HFF-Myc (cell line): ENCODE results near the gene ZNF506.

Source experiments
- DNase-seq: peaks from one replicate; pipeline ENCODE4 v3.0.0-alpha.2; 2011; ENCODE audit warnings: low read depth; ENCODE audit errors: extremely low read depth
- H3K4me3 ChIP-seq: replicated peaks from 2 replicates; pipeline ENCODE4 v1.5.1; 2011; ENCODE audit warnings: low read depth, mild to moderate bottlenecking, control low read depth, low read length
- TF ChIP-seq, protein P1 (sequence below): IDR thresholded peaks from 2 replicates; pipeline ENCODE4 v1.5.1; 2012; ENCODE audit warnings: mild to moderate bottlenecking, low read depth, low read length, control low read depth; ENCODE audit errors: missing control alignments

ZNF506 gene

DNA sequence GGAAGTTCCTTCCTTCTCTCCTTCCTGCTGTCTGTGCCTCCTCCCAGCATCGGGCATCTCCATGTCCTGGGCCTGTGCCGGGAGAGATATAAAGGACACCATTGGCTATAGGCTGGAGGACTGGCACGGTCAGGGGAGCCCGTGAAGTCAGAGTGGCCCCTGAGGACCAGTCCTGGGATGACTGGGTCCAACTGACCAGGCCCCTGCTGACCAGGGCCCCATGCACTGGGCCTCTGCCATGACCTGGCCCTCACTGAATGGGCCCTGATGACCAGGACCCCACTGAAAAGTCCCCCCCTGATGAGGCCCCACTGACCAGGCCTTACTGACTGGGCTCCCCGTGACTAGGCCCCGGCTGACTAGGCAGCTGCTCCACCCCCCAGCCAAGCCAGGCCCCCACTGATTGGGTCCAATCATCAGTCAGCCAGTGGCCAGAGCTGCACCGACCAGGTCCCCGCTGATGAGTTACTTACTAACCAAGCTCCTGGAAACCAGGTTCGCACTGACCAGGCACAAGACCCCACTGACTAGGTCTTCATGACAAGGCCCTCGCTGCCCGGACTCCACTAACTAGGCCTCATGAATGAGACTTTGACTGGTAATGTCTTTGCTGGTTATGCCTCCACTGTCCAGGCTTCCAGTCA, 68.7 kb downstream of the ZNF506 start:
- no peak overlapping the region for H3K4me3 ChIP-seq
- no peak for DNase-seq
- TF ChIP-seq, protein P1, sequence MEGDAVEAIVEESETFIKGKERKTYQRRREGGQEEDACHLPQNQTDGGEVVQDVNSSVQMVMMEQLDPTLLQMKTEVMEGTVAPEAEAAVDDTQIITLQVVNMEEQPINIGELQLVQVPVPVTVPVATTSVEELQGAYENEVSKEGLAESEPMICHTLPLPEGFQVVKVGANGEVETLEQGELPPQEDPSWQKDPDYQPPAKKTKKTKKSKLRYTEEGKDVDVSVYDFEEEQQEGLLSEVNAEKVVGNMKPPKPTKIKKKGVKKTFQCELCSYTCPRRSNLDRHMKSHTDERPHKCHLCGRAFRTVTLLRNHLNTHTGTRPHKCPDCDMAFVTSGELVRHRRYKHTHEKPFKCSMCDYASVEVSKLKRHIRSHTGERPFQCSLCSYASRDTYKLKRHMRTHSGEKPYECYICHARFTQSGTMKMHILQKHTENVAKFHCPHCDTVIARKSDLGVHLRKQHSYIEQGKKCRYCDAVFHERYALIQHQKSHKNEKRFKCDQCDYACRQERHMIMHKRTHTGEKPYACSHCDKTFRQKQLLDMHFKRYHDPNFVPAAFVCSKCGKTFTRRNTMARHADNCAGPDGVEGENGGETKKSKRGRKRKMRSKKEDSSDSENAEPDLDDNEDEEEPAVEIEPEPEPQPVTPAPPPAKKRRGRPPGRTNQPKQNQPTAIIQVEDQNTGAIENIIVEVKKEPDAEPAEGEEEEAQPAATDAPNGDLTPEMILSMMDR = no peak

DNA sequence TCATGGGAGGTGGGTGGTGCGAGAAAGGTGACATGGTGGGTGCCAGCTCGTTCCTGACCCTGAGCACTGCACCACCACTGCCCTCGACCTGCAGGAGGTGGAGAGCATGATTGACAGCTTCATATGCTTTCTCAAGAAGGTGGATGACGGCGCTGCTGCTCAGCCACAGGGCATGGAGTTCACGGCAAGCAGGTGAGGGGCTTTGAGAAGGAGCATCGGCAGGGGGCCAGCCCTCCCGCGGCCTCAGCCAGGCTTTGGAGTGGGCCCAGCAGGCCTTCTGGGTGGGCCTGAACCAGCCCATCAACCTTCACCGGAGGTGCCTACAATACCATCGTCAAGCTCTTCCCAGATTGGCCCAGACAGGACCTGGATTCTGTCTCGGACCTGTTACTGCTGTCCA, 69.7 kb downstream of the ZNF506 start:
- no peak overlapping the region for H3K4me3 ChIP-seq
- TF ChIP-seq, protein P1 = no peak
- DNase-seq = no peak

GRCh38 chr19:19750842-19751790, 70.4 kb downstream of the ZNF506 start:
- TF ChIP-seq, protein P1 = no peak
- no peak for DNase-seq
- no peak overlapping the region for H3K4me3 ChIP-seq

- H3K4me3 ChIP-seq = no peak overlapping the region
- DNase-seq = no peak
- TF ChIP-seq, protein P1 = no peak
These were observed 71.4 kb downstream of the ZNF506 start for GRCh38 chr19:19749908-19750841.

DNA sequence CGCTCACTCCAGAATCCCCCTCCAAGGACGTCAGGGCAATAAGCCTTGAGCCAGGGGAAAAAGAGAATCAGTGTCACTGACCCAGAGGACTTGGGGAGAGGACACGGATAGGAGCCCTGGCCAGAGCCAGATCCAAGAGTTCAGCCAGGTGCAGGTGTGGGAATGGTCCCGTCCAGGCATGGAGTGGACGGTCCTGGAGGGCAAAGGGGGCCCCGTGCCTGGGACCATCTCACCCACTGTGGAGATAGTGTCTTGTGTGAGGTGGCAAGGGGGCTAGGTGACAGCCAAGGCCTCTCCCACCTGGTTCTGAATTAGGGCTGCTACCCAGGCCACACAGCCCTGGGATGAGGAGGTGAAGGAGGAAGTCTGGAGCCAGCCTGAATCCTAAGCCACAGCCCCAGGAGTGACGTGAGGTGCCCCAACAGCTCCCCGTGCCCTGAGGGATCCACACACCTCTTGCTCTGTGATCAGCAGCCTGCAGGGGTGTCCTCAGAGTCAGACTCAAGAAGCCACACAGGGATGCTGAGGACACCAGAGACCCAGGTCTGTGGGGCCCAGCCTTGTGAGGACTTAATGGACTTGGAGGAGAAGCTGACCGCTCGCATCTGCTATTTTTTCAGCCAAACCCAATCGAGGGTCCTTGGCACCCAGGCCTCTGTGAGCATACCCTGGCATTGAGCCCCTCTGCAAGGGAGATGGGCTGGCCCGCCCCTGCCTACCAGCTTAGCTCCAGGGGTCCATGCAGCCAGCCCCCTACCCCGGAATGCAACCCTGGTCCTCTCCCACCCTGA, 72.2 kb downstream of the ZNF506 start:
- H3K4me3 ChIP-seq = no peak overlapping the region
- DNase-seq = no peak
- TF ChIP-seq, protein P1 = no peak
